Hepatocyte (in vitro differentiated cells): ENCODE results near the gene RRP1. TPM values are rescaled to one million over a fixed set of nuclear protein-coding genes. Genes with fewer than 3 reads are reported as not detected.
"Not testable (repeated sequence)": the region's sequence is repeated elsewhere in the genome, so short reads cannot be mapped to it uniquely, and the experiment has no call there.

Experiments
- DNase-seq: peaks from one replicate; pipeline ENCODE4 v3.0.0-alpha.2; 2016; ENCODE audit warnings: low spot score
- H2AFZ ChIP-seq: fragments of 200-600 bp; sonication (generic); 2 replicates; pipeline ENCODE4 v1.6.0; 2016; ENCODE audit warnings: antibody characterized with exemption, mild to moderate bottlenecking
- H3K27ac ChIP-seq: fragments of 200-600 bp; sonication (generic); 2 replicates; pipeline ENCODE4 v1.5.1; 2016; ENCODE audit warnings: mild to moderate bottlenecking
- H3K27me3 ChIP-seq: fragments of 200-600 bp; sonication (generic); 2 replicates; pipeline ENCODE4 v1.6.1; 2016
- H3K36me3 ChIP-seq: fragments of 200-600 bp; sonication (generic); replicated peaks from 2 replicates; pipeline ENCODE4 v1.5.1; 2016; ENCODE audit warnings: low read depth; ENCODE audit not compliant: insufficient read depth
- H3K4me1 ChIP-seq: fragments of 200-600 bp; sonication (generic); 2 replicates; pipeline ENCODE4 v1.5.1; 2016; ENCODE audit warnings: mild to moderate bottlenecking, moderate library complexity; ENCODE audit not compliant: insufficient read depth
- H3K4me2 ChIP-seq: fragments of 200-600 bp; sonication (generic); 2 replicates; pipeline ENCODE4 v1.6.0; 2016
- H3K4me3 ChIP-seq: fragments of 200-600 bp; sonication (generic); 2 replicates; pipeline ENCODE4 v1.5.1; 2016; ENCODE audit warnings: mild to moderate bottlenecking
- H3K79me2 ChIP-seq: fragments of 200-600 bp; sonication (generic); 2 replicates; pipeline ENCODE4 v1.6.0; 2017; ENCODE audit warnings: mild to moderate bottlenecking
- H3K9me2 ChIP-seq: fragments of 200-600 bp; sonication (generic); replicated peaks from 2 replicates; pipeline ENCODE4 v1.6.0; 2017; ENCODE audit warnings: mild to moderate bottlenecking; ENCODE audit not compliant: insufficient read depth
- H3K9me3 ChIP-seq: fragments of 200-600 bp; sonication (generic); 2 replicates; pipeline ENCODE4 v1.5.1; 2016; ENCODE audit warnings: low read depth, mild to moderate bottlenecking
- H4K20me1 ChIP-seq: fragments of 200-600 bp; sonication (generic); 2 replicates; pipeline ENCODE4 v1.6.0; 2016; ENCODE audit warnings: mild to moderate bottlenecking; ENCODE audit not compliant: insufficient read depth, poor library complexity, severe bottlenecking
- EZH2 ChIP-seq: fragments of 200-600 bp; sonication (generic); IDR thresholded peaks from 2 replicates; pipeline ENCODE4 v1.6.1; 2016; ENCODE audit warnings: antibody characterized with exemption, mild to moderate bottlenecking, borderline replicate concordance
- EZH2phosphoT487 ChIP-seq: fragments of 200-600 bp; sonication (generic); IDR thresholded peaks from one replicate; pipeline ENCODE4 v1.6.1; 2018; ENCODE audit warnings: antibody characterized with exemption, mild to moderate bottlenecking, low read depth, moderate library complexity; ENCODE audit not compliant: unreplicated experiment, severe bottlenecking
- WGBS: methylation state at CpG from one replicate; pipeline ENCODE4 v1.1.6; 2016; ENCODE audit warnings: low lambda C conversion rate; ENCODE audit errors: missing lambda C conversion rate; 5-methylcytosine and 5-hydroxymethylcytosine counted together
- polyA plus RNA-seq: library from polyadenylated mRNA; unstranded; fragments of >200 nt; fragmentation: Nextera tagmentation; extraction: Ambion mirVana; gene quantifications from 2 replicates; pipeline ENCODE4 v1.2.1, GENCODE V29; 2016
- total RNA-seq: library from RNA; depleted of rRNA; stranded (reverse); fragments of >200 nt; gene quantifications from 2 replicates; pipeline ENCODE4 v1.2.3, GENCODE V29; 2014
- TF ChIP-seq, protein P1 (sequence below): fragments of 200-600 bp; sonication (generic); IDR thresholded peaks from 2 replicates; pipeline ENCODE4 v1.5.1; 2016; ENCODE audit warnings: antibody characterized with exemption, mild to moderate bottlenecking; ENCODE audit not compliant: poor library complexity

The RRP1 gene
- total and polyA plus RNA-seq, 2 experiments from 2014 or later: 24.1 to 32.0 TPM

DNA sequence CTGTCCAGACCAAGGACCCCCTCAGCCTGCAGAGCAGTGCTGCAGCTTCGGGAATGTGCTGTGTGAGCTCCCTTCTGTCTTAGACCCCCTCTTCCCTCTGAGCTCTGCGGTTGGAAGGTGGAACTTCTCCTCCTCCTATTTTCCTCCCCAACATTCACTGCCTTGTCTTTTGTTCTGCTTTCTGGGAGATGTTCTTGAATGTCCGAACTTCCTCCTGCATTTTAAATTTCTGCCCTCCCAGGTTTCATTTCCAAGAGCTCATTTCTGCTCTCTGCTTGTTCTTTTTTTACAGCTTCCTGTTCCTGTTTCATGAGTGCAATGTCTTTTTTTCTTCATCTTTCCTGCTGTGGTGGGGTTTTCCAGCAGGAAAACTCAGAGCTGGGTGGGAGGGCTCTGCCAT lies 29.3 kb downstream of the RRP1 start:
- no peak overlapping the region for H2AFZ ChIP-seq

GRCh38 chr21:43819511-43820405 lies 30.4 kb downstream of the RRP1 start:
- Histone ChIP-seq H3K4me2 (no peak overlapping the region), H3K4me1 (no peaks in the 10 kb centered on the region), H3K27me3 (no peaks in the 10 kb centered on the region), H3K36me3 (no peaks in the 10 kb centered on the region), H4K20me1 (no peaks in the 10 kb centered on the region), H2AFZ (no peak overlapping the region), H3K4me3 (no peak overlapping the region), H3K9me3 (no peaks in the 10 kb centered on the region), H3K27ac (no peak overlapping the region), H3K79me2 (no peaks in the 10 kb centered on the region), H3K9me2 (no peaks in the 10 kb centered on the region)
- DNase-seq: no peak
- WGBS: 92% methylated on average over 25 of the region's 25 CpGs
- no peak for TF ChIP-seq EZH2phosphoT487
- TF ChIP-seq, protein P1, sequence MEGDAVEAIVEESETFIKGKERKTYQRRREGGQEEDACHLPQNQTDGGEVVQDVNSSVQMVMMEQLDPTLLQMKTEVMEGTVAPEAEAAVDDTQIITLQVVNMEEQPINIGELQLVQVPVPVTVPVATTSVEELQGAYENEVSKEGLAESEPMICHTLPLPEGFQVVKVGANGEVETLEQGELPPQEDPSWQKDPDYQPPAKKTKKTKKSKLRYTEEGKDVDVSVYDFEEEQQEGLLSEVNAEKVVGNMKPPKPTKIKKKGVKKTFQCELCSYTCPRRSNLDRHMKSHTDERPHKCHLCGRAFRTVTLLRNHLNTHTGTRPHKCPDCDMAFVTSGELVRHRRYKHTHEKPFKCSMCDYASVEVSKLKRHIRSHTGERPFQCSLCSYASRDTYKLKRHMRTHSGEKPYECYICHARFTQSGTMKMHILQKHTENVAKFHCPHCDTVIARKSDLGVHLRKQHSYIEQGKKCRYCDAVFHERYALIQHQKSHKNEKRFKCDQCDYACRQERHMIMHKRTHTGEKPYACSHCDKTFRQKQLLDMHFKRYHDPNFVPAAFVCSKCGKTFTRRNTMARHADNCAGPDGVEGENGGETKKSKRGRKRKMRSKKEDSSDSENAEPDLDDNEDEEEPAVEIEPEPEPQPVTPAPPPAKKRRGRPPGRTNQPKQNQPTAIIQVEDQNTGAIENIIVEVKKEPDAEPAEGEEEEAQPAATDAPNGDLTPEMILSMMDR: no peak
- TF ChIP-seq EZH2: no peak

More for the DNA sequence above, 29.3 kb downstream of the RRP1 start:
- WGBS: 89% methylated on average over 3 of the region's 3 CpGs
- H3K9me2 ChIP-seq: no peaks in the 10 kb centered on the region
- H3K36me3 ChIP-seq: no peaks in the 10 kb centered on the region
- H3K79me2 ChIP-seq: no peaks in the 10 kb centered on the region
- no peaks in the 10 kb centered on the region for H4K20me1 ChIP-seq
- no peak overlapping the region for H3K4me2 ChIP-seq
- H3K9me3 ChIP-seq: no peaks in the 10 kb centered on the region
- no peaks in the 10 kb centered on the region for H3K27me3 ChIP-seq
- no peak for DNase-seq
- TF ChIP-seq EZH2phosphoT487 (no peak), EZH2 (no peak)
- TF ChIP-seq, protein P1: no peak
- H3K4me1 ChIP-seq: no peaks in the 10 kb centered on the region
- H3K27ac ChIP-seq: no peak overlapping the region
- H3K4me3 ChIP-seq: no peak overlapping the region

GRCh38 chr21:43820466-43820865 lies 31.1 kb downstream of the RRP1 start:
- TF ChIP-seq, protein P1: no peak
- no peak for TF ChIP-seq EZH2
- TF ChIP-seq EZH2phosphoT487: no peak
- no peak overlapping the region for H2AFZ ChIP-seq
- no peaks in the 10 kb centered on the region for H3K27me3 ChIP-seq
- H3K36me3 ChIP-seq: no peaks in the 10 kb centered on the region
- no peaks in the 10 kb centered on the region for H4K20me1 ChIP-seq
- H3K9me3 ChIP-seq: no peaks in the 10 kb centered on the region
- no peaks in the 10 kb centered on the region for H3K9me2 ChIP-seq
- DNase-seq: no peak
- no peak overlapping the region for H3K4me2 ChIP-seq
- H3K27ac ChIP-seq: no peak overlapping the region
- no peaks in the 10 kb centered on the region for H3K4me1 ChIP-seq
- H3K79me2 ChIP-seq: no peaks in the 10 kb centered on the region
- WGBS: 94% methylated on average over 11 of the region's 11 CpGs
- H3K4me3 ChIP-seq: no peak overlapping the region

GRCh38 chr21:43822166-43822565 lies 32.8 kb downstream of the RRP1 start:
- not testable (repeated sequence) for H3K4me3 ChIP-seq, H3K9me3 ChIP-seq

GRCh38 chr21:43822741-43823140 lies 33.4 kb downstream of the RRP1 start:
- not testable (repeated sequence) for H3K36me3 ChIP-seq, H2AFZ ChIP-seq, H3K9me3 ChIP-seq, H3K27me3 ChIP-seq, H3K9me2 ChIP-seq, H4K20me1 ChIP-seq, H3K4me1 ChIP-seq, H3K79me2 ChIP-seq, H3K4me2 ChIP-seq, H3K27ac ChIP-seq, H3K4me3 ChIP-seq, DNase-seq
- 91% methylated on average over 4 of the region's 5 CpGs for WGBS

More at GRCh38 chr21:43822166-43822565, 32.8 kb downstream of the RRP1 start:
- not testable (repeated sequence) for H3K36me3 ChIP-seq, H3K4me1 ChIP-seq, H4K20me1 ChIP-seq, H3K27me3 ChIP-seq, H3K27ac ChIP-seq, H3K9me2 ChIP-seq, H3K79me2 ChIP-seq, DNase-seq, H3K4me2 ChIP-seq, H2AFZ ChIP-seq
- WGBS: 90% methylated on average over 9 of the region's 25 CpGs
